ENCODE results near the gene DNASE1L2.

DNA sequence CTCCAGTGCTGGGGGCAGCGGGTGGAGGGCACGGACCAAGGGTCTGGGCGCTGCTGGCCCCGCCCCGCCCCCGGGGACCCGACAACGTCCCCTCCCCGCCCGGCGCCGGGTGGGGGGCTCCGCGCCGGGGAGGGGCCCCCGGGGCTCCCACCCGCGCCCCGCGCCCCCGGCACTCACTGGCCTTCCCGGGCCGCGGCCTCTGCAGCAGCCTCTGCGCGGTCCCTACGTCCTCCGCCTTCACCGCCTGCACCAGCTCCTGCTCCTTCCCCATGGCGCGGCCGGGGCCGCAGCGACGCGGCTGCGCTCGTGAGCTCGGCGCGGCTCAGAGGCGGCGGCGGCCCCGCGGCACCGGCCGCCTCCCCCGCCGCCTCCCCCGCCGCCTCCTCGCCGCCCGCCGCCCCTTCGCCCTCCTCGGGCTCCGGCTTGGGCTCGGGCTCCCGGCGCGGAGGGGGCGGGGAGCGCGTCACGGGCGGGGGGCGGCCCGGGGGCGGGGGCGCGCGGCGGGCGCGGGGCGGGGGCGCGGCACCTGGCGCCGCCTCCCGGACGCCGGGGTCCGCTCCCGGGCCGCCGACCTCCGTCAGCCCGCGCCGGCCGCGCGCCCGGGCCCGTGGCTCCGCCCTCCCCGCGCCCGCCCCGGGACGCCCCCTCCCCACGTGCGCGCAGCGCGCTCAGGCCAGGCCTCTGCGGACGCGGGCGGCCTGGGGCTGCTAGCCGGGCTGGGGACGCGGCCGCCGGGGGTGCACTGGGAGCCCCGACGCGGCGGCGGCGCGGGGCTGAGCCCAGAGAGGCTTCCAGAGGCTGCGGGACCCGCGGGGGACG, 39.9 kb upstream of the DNASE1L2 start, which contains the start of gene CASKIN1:
- TF ChIP-seq POLR2A (IDR thresholded peaks at IDR 0.05; ENCODE audit: low read depth, low read length), result no peak
- TF ChIP-seq POLR2AphosphoS5 (IDR thresholded peaks at IDR 0.05; ENCODE audit: low read depth, low read length), result no peak
- TF ChIP-seq TAF1 (IDR thresholded peaks at IDR 0.05; ENCODE audit: borderline replicate concordance, low read depth, low read length), result no peak
